Neural progenitor cell (in vitro differentiated cells): ENCODE results near the gene STK17B.

ENCODE experiments used
- CTCF ChIP-seq: fragments of 200-600 bp; sonication (generic); IDR thresholded peaks from 2 replicates; pipeline ENCODE4 v1.5.1; 2017; ENCODE audit warnings: antibody characterized with exemption, mild to moderate bottlenecking
- EZH2phosphoT487 ChIP-seq: fragments of 200-600 bp; sonication (generic); IDR thresholded peaks from 2 replicates; pipeline ENCODE4 v1.6.1; 2017; ENCODE audit warnings: antibody characterized with exemption

GRCh38 chr2:196160101-196160500 is 11.3 kb downstream of the STK17B start:
- TF ChIP-seq EZH2phosphoT487 (no peak), CTCF (no peak)
